ENCODE measurements around the gene R3HDM1. TPM values are rescaled to one million over a fixed set of nuclear protein-coding genes. Genes with fewer than 3 reads are reported as not detected.
"Not testable (repeated sequence)": the region's sequence is repeated elsewhere in the genome, so short reads cannot be mapped to it uniquely, and the experiment has no call there.

R3HDM1 gene
- total RNA-seq, 1 donor = 13.6 TPM

GRCh38 chr2:135617501-135618015 lies 86.3 kb downstream of the R3HDM1 start:
- DNase-seq (ENCODE audit: low read depth) = no peak
- no peak overlapping the region for H3K4me3 ChIP-seq (ENCODE audit: low read depth, low read length)
- TF ChIP-seq CTCF (IDR thresholded peaks at IDR 0.05; ENCODE audit: insufficient read depth, low read length) = no peak

GRCh38 chr2:135620198-135620597 lies 88.9 kb downstream of the R3HDM1 start:
- DNase-seq (ENCODE audit: low read depth) = no peak
- TF ChIP-seq CTCF (IDR thresholded peaks at IDR 0.05; ENCODE audit: insufficient read depth, low read length) = no peak
- H3K4me3 ChIP-seq (ENCODE audit: low read depth, low read length) = no peak overlapping the region

- DNase-seq (ENCODE audit: low read depth) = no peak
- TF ChIP-seq CTCF (IDR thresholded peaks at IDR 0.05; ENCODE audit: insufficient read depth, low read length) = no peak
- no peak overlapping the region for H3K4me3 ChIP-seq (ENCODE audit: low read depth, low read length)
These were observed 98.2 kb downstream of the R3HDM1 start for GRCh38 chr2:135629520-135629919.

- not testable (repeated sequence) for H3K4me3 ChIP-seq (ENCODE audit: low read depth, low read length); DNase-seq (ENCODE audit: low read depth)
These were observed 98.8 kb downstream of the R3HDM1 start for GRCh38 chr2:135630034-135630433.

- no peak for TF ChIP-seq CTCF (IDR thresholded peaks at IDR 0.05; ENCODE audit: insufficient read depth, low read length)
- no peak overlapping the region for H3K4me3 ChIP-seq (ENCODE audit: low read depth, low read length)
- DNase-seq (ENCODE audit: low read depth) = no peak
These were observed 99.2 kb downstream of the R3HDM1 start for GRCh38 chr2:135630488-135630887.

- no peak for TF ChIP-seq CTCF (IDR thresholded peaks at IDR 0.05; ENCODE audit: insufficient read depth, low read length)
- DNase-seq (ENCODE audit: low read depth) = no peak
- H3K4me3 ChIP-seq (ENCODE audit: low read depth, low read length) = no peak overlapping the region
These were observed 102.3 kb downstream of the R3HDM1 start for GRCh38 chr2:135633582-135633981.

GRCh38 chr2:135635212-135635835 lies 104.0 kb downstream of the R3HDM1 start:
- no peak for TF ChIP-seq CTCF (IDR thresholded peaks at IDR 0.05; ENCODE audit: insufficient read depth, low read length)
- no peak overlapping the region for H3K4me3 ChIP-seq (ENCODE audit: low read depth, low read length)
- DNase-seq (ENCODE audit: low read depth) = no peak

Data from fibroblast of the aortic adventitia (primary cell).